ENCODE measurements around the gene CADPS.

CADPS gene

GRCh38 chr3:62550439-62550838, 324.8 kb downstream of the CADPS start:
- no peak for DNase-seq

GRCh38 chr3:62548528-62549205, 326.5 kb downstream of the CADPS start:
- no peak for DNase-seq

- DNase-seq: no peak
These were observed 328.9 kb downstream of the CADPS start for GRCh38 chr3:62546266-62546665.

GRCh38 chr3:62542185-62542584, 333.0 kb downstream of the CADPS start:
- DNase-seq: no peak

GRCh38 chr3:62539762-62540161, 335.5 kb downstream of the CADPS start:
- no peak for DNase-seq

- DNase-seq: no peak
These were observed 336.4 kb downstream of the CADPS start for GRCh38 chr3:62538691-62539356.

- DNase-seq: no peak
These were observed 340.9 kb downstream of the CADPS start for GRCh38 chr3:62534326-62534725.

- no peak for DNase-seq
These were observed 342.4 kb downstream of the CADPS start for GRCh38 chr3:62532796-62533195.

- DNase-seq: no peak
These were observed 343.2 kb downstream of the CADPS start for GRCh38 chr3:62531981-62532380.

- DNase-seq: no peak
These were observed 343.7 kb downstream of the CADPS start for GRCh38 chr3:62531493-62531892.

GRCh38 chr3:62529230-62529629, 346.0 kb downstream of the CADPS start:
- DNase-seq: peak; percentile 34

- no peak for DNase-seq
These were observed 347.7 kb downstream of the CADPS start for GRCh38 chr3:62527474-62527873.

- no peak for DNase-seq
These were observed 349.9 kb downstream of the CADPS start for GRCh38 chr3:62525281-62525680.

GRCh38 chr3:62523672-62524071, 351.5 kb downstream of the CADPS start:
- DNase-seq: no peak

- DNase-seq: no peak
These were observed 353.6 kb downstream of the CADPS start for GRCh38 chr3:62521464-62522105.

GRCh38 chr3:62503516-62503915, 371.7 kb downstream of the CADPS start:
- no peak for DNase-seq

GRCh38 chr3:62502315-62503300, 372.6 kb downstream of the CADPS start:
- DNase-seq: no peak

GRCh38 chr3:62501289-62501668, 373.9 kb downstream of the CADPS start:
- DNase-seq: no peak

GRCh38 chr3:62500556-62501288, 374.5 kb downstream of the CADPS start:
- DNase-seq: no peak

GRCh38 chr3:62497156-62497555, 378.1 kb downstream of the CADPS start:
- DNase-seq: no peak

GRCh38 chr3:62496503-62496902, 378.7 kb downstream of the CADPS start:
- DNase-seq: no peak

- no peak for DNase-seq
These were observed 382.0 kb downstream of the CADPS start for GRCh38 chr3:62493109-62493801.

All from RPMI8226 (cell line).